SIG-M5 treated with dmso at 0.1 percent for 504 hours (cell line): ENCODE data around the gene COL9A2.

Experiments
- DNase-seq: peaks from one replicate; lab custom pipeline; 2025; ENCODE audit not compliant: unreplicated experiment; lab: John Stamatoyannopoulos, UW

The COL9A2 gene

GRCh38 chr1:40305451-40305850 lies 11.6 kb downstream of the COL9A2 start:
- DNase-seq = no peak

- no peak for DNase-seq
Measured at GRCh38 chr1:40303790-40304189, 13.3 kb downstream of the COL9A2 start.

GRCh38 chr1:40303051-40303771 lies 13.9 kb downstream of the COL9A2 start:
- DNase-seq = no peak

- no peak for DNase-seq
Measured at GRCh38 chr1:40302475-40302874, 14.6 kb downstream of the COL9A2 start.

- DNase-seq = no peak
Measured at GRCh38 chr1:40301541-40302299, 15.4 kb downstream of the COL9A2 start.

GRCh38 chr1:40301066-40301465 lies 16.0 kb downstream of the COL9A2 start:
- DNase-seq = no peak

- DNase-seq = no peak
Measured at GRCh38 chr1:40300651-40301050, 16.4 kb downstream of the COL9A2 start.

GRCh38 chr1:40300249-40300567 lies 16.9 kb downstream of the COL9A2 start:
- no peak for DNase-seq

GRCh38 chr1:40299366-40300248 lies 17.5 kb downstream of the COL9A2 start:
- DNase-seq = no peak

GRCh38 chr1:40291293-40291692 lies 25.8 kb downstream of the COL9A2 start:
- DNase-seq = no peak

- no peak for DNase-seq
Measured at GRCh38 chr1:40281853-40282252, 35.2 kb downstream of the COL9A2 start.

- no peak for DNase-seq
Measured at GRCh38 chr1:40276122-40276521, 41.0 kb downstream of the COL9A2 start.

GRCh38 chr1:40274331-40274730 lies 42.8 kb downstream of the COL9A2 start:
- DNase-seq = no peak

GRCh38 chr1:40273547-40274166 lies 43.4 kb downstream of the COL9A2 start:
- no peak for DNase-seq

GRCh38 chr1:40272653-40273213 lies 44.4 kb downstream of the COL9A2 start:
- no peak for DNase-seq

GRCh38 chr1:40270152-40270834 lies 46.8 kb downstream of the COL9A2 start:
- no peak for DNase-seq

GRCh38 chr1:40268211-40268610 lies 48.9 kb downstream of the COL9A2 start:
- no peak for DNase-seq

- no peak for DNase-seq
Measured at GRCh38 chr1:40267767-40268187, 49.3 kb downstream of the COL9A2 start.

- DNase-seq = no peak
Measured at GRCh38 chr1:40266786-40267535, 50.1 kb downstream of the COL9A2 start.

GRCh38 chr1:40265919-40266318 lies 51.2 kb downstream of the COL9A2 start:
- no peak for DNase-seq
